ENCODE results near the gene INTS6. TPM values are rescaled to one million over a fixed set of nuclear protein-coding genes. Genes with fewer than 3 reads are reported as not detected.
"Not testable (repeated sequence)": the region's sequence is repeated elsewhere in the genome, so short reads cannot be mapped to it uniquely, and the experiment has no call there.

INTS6 gene
- total RNA-seq, 2 experiments from 2014 or later, result 45.6 to 58.7 TPM

DNA sequence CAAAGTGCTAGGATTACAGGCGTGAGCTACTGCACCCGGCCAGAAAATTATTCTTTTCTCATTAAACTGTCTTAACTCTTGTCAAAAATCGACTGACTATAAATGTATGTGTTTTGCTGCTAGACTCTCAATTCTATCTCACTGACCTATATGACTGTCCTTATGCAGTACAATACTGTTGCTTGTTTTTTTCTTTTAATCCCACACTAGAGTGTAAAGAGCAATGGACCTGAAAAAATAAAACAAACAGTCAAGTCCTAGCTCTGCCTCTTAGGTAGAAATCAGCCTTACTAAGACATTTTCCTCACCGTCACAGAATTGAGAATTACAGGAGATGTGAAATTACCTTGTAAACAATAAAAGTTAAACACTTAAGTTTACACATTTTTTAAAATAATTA, 35.1 kb downstream of the INTS6 start:
- H3K27ac ChIP-seq (ENCODE audit: low read depth, low read length, poor library complexity, severe bottlenecking), result peak overlapping the region; percentile 15

DNA sequence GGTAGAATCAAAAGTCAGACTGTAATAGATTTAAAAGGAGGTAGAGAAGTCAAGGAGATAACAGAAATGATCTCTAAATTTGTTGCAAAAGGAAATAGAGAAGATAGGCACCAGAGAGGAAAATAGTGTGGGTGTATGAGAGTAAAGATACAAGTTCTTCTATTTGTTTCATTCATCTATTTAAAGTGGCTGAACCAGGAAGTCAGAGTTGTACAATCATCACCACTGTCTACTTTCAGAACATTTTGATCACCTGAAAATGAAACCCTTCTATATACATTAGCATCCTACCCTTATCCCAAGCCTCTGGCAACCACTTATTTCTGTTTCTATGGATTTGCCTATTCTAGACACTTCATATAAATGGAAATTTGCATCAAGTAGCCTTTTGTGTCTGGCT, 36.7 kb downstream of the INTS6 start:
- H3K9me3 ChIP-seq (ENCODE audit: low read length), result peaks cover 40% of the 10 kb centered on the region
- no peak overlapping the region for H3K27ac ChIP-seq (ENCODE audit: low read depth, low read length, poor library complexity, severe bottlenecking)
- POLR2A ChIA-PET, result interaction anchor here (1.0 kb wide), 1 partner anchor 37 kb away, joined by 3 read pairs; the partner anchor contains the start of gene INTS6
- no TSS peak for BruUV-seq (replicated peaks)
- no peak for DNase-seq (ENCODE audit: low spot score)
- TF ChIP-seq, protein P1, sequence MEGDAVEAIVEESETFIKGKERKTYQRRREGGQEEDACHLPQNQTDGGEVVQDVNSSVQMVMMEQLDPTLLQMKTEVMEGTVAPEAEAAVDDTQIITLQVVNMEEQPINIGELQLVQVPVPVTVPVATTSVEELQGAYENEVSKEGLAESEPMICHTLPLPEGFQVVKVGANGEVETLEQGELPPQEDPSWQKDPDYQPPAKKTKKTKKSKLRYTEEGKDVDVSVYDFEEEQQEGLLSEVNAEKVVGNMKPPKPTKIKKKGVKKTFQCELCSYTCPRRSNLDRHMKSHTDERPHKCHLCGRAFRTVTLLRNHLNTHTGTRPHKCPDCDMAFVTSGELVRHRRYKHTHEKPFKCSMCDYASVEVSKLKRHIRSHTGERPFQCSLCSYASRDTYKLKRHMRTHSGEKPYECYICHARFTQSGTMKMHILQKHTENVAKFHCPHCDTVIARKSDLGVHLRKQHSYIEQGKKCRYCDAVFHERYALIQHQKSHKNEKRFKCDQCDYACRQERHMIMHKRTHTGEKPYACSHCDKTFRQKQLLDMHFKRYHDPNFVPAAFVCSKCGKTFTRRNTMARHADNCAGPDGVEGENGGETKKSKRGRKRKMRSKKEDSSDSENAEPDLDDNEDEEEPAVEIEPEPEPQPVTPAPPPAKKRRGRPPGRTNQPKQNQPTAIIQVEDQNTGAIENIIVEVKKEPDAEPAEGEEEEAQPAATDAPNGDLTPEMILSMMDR (conservative IDR thresholded peaks at IDR 0.05; ENCODE audit: low read length), result no peak
- TF ChIP-seq EZH2phosphoT487 (IDR thresholded peaks at IDR 0.05; ENCODE audit: borderline replicate concordance, low read depth, low read length), result no peak
- peaks cover 77% of the 10 kb centered on the region for H3K36me3 ChIP-seq (ENCODE audit: insufficient read depth, low read length)
- no peaks in the 10 kb centered on the region for H3K9me2 ChIP-seq (ENCODE audit: insufficient read depth, low read length)
- H3K4me2 ChIP-seq (ENCODE audit: low read length), result no peak overlapping the region
- no peaks in the 10 kb centered on the region for H4K20me1 ChIP-seq (ENCODE audit: insufficient read depth, low read length)
- intact Hi-C loops (cut with micrococcal nuclease; ENCODE audit: unreplicated experiment), result no loop called here
- H2AFZ ChIP-seq (ENCODE audit: low read length), result no peak overlapping the region
- CTCF ChIA-PET (ENCODE audit: unreplicated experiment), result no interaction called here
- peaks cover 72% of the 10 kb centered on the region for H3K79me2 ChIP-seq (ENCODE audit: insufficient read depth, low read depth, low read length)
- H3K4me3 ChIP-seq (ENCODE audit: low read depth, low read length, poor library complexity, severe bottlenecking), result no peak overlapping the region
- H3K4me1 ChIP-seq (ENCODE audit: insufficient read depth, low read length, poor library complexity, severe bottlenecking), result peaks cover 46% of the 10 kb centered on the region

More for the DNA sequence above, 35.1 kb downstream of the INTS6 start:
- BruUV-seq (replicated peaks), result no TSS peak
- intact Hi-C loops (cut with micrococcal nuclease; ENCODE audit: unreplicated experiment), result loop anchor here (2.0 kb wide), 1 partner anchor 35 kb away; the partner anchor contains the start of gene INTS6
- Histone ChIP-seq H4K20me1 (ENCODE audit: insufficient read depth, low read length) (no peaks in the 10 kb centered on the region), H3K79me2 (ENCODE audit: insufficient read depth, low read depth, low read length) (peaks cover 82% of the 10 kb centered on the region), H3K36me3 (ENCODE audit: insufficient read depth, low read length) (peaks cover 69% of the 10 kb centered on the region), H3K4me2 (ENCODE audit: low read length) (peak overlapping the region; percentile 90; the same call in 1 of the 2 replicates), H3K4me3 (ENCODE audit: low read depth, low read length, poor library complexity, severe bottlenecking) (no peak overlapping the region), H3K4me1 (ENCODE audit: insufficient read depth, low read length, poor library complexity, severe bottlenecking) (peaks cover 62% of the 10 kb centered on the region), H3K9me2 (ENCODE audit: insufficient read depth, low read length) (no peaks in the 10 kb centered on the region), H3K9me3 (ENCODE audit: low read length) (peaks cover 40% of the 10 kb centered on the region), H2AFZ (ENCODE audit: low read length) (no peak overlapping the region)
- TF ChIP-seq, protein P1 (conservative IDR thresholded peaks at IDR 0.05; ENCODE audit: low read length), result no peak
- no peak for TF ChIP-seq EZH2phosphoT487 (IDR thresholded peaks at IDR 0.05; ENCODE audit: borderline replicate concordance, low read depth, low read length)
- DNase-seq (ENCODE audit: low spot score), result no peak
- CTCF ChIA-PET (ENCODE audit: unreplicated experiment), result no interaction called here
- POLR2A ChIA-PET, result interaction anchor here (0.6 to 2.1 kb wide), 13 partner anchors 8 to 710 kb away, joined by 3 to 10 read pairs (median 4); partner anchors contain the start of gene INTS6

DNA sequence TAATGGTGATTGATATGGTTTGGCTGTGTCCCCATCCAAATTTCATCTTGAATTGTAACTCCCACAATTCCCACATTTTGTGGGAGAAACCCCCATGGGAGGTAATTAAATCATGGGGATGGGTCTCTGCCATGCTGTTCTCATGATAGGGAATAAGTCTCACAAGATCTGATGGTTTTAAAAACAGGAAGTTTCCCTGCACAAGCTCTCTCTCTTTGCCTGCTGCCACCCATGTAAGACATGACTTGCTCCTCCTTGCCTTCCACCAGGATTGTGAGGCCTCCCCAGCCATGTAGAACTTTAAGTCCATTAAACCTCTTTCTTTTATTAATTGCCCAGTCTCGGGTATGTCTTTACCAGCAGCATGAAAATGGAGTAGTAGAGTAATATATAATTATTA, 37.5 kb downstream of the INTS6 start:
- POLR2A ChIA-PET, result interaction anchor here (1.0 kb wide), 1 partner anchor 38 kb away, joined by 3 read pairs; the partner anchor contains the start of gene INTS6
- H3K4me3 ChIP-seq (ENCODE audit: low read depth, low read length, poor library complexity, severe bottlenecking); intact Hi-C loops (cut with micrococcal nuclease; ENCODE audit: unreplicated experiment); BruUV-seq (replicated peaks); DNase-seq (ENCODE audit: low spot score); H3K4me2 ChIP-seq (ENCODE audit: low read length); H2AFZ ChIP-seq (ENCODE audit: low read length); H4K20me1 ChIP-seq (ENCODE audit: insufficient read depth, low read length); H3K9me2 ChIP-seq (ENCODE audit: insufficient read depth, low read length); CTCF ChIA-PET (ENCODE audit: unreplicated experiment); H3K27ac ChIP-seq (ENCODE audit: low read depth, low read length, poor library complexity, severe bottlenecking): not testable (repeated sequence)
- Histone ChIP-seq H3K9me3 (ENCODE audit: low read length) (peaks cover 40% of the 10 kb centered on the region), H3K36me3 (ENCODE audit: insufficient read depth, low read length) (peaks cover 81% of the 10 kb centered on the region), H3K79me2 (ENCODE audit: insufficient read depth, low read depth, low read length) (peaks cover 68% of the 10 kb centered on the region), H3K4me1 (ENCODE audit: insufficient read depth, low read length, poor library complexity, severe bottlenecking) (peaks cover 38% of the 10 kb centered on the region)

All from OCI-LY7 (cell line).